Measurements from ENCODE around the gene RAP1GAP2.

DNA sequence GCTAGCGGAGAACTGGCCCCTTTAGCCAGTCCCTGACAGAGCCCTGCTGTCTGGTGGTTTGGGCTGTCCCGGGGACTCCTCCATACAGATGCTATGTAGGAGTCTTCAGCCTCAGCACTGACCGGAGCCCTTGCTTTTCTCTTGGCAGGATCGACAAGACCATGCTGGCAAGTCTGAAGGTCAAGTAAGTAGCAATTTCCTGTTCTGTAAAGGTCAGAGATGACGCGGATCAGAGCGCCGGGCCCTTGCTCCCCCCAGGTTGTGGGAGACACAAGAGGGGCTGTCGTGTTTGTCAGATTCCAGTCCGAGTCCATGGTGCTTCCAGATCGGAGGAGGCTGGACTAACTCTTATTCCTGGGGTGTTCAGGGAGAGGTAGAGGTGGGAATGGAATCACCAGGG lies 4.1 kb downstream of the RAP1GAP2 start:
- TF ChIP-seq CTCF (conservative IDR thresholded peaks at IDR 0.05), result no peak
- no peak for TF ChIP-seq ZFX (IDR thresholded peaks at IDR 0.05)

Data from C4-2B (cell line).